A549 (cell line): ENCODE results near the gene NAXD. TPM values are rescaled to one million over a fixed set of nuclear protein-coding genes. Genes with fewer than 3 reads are reported as not detected.

Source experiments
- ATAC-seq, 2 experiments: fragments of 200-7000 bp in 1 of 2; fragments of >200 bp in 1 of 2; cut with Nextera tagmentation in 1 of 2; cut with Tn5 transposase in 1 of 2; 3 replicates each; pipeline versions ENCODE4 v1.8.0 to v1.9.1; 2018 to 2020; ENCODE audit warnings: mild to moderate bottlenecking in 1 of 2, moderate library complexity in 1 of 2
- CTCF ChIA-PET: fragments of 300-600 bp; sonication (Branson Sonifier 250); formaldehyde crosslinking; extraction: SDS; loops from one replicate; lab custom pipeline; 2021; ENCODE audit warnings: antibody characterized with exemption, inconsistent platforms; lab: Yijun Ruan, JAX
- POLR2A ChIA-PET: fragments of 350-600 bp; formaldehyde crosslinking; extraction: SDS; loops from one replicate; lab custom pipeline; 2021; ENCODE audit warnings: antibody characterized with exemption, inconsistent platforms; lab: Yijun Ruan, JAX
- DNase-seq, 2 experiments: peaks; one replicate each; pipeline versions ENCODE4 v3.0.0 to v3.0.0-alpha.2; 2011 to 2016; ENCODE audit warnings: low read depth in 1 of 2, low spot score in 1 of 2
- FAIRE-seq: peaks from 2 replicates; lab custom pipeline; 2011; peaks lifted over from hg19 to GRCh38; lab: Jason Lieb, UNC
- H3K27ac ChIP-seq, 2 experiments: fragments of >200 bp; sonication (Bioruptor Twin); formaldehyde crosslinking; 3 replicates each; pipeline ENCODE4 v1.5.1; 2016 to 2017
- H3K4me1 ChIP-seq: fragments of >200 bp; sonication (Bioruptor Twin); formaldehyde crosslinking; 3 replicates; pipeline ENCODE4 v1.6.1; 2016
- H3K4me2 ChIP-seq: fragments of >200 bp; sonication (Bioruptor Twin); formaldehyde crosslinking; 3 replicates; pipeline ENCODE4 v1.6.1; 2016
- H3K4me3 ChIP-seq: fragments of >200 bp; sonication (Bioruptor Twin); formaldehyde crosslinking; 3 replicates; pipeline ENCODE4 v1.5.1; 2016
- H3K9me3 ChIP-seq: fragments of >200 bp; sonication (Bioruptor Twin); formaldehyde crosslinking; 3 replicates; pipeline ENCODE4 v1.6.1; 2016
- BCL3 ChIP-seq: fragments of >200 bp; sonication (Bioruptor Twin); formaldehyde crosslinking; IDR thresholded peaks from 3 replicates; pipeline ENCODE4 v1.6.1; 2016
- BHLHE40 ChIP-seq: IDR thresholded peaks from 2 replicates; pipeline ENCODE4 v1.6.1; 2012; ENCODE audit warnings: low read depth, low read length, inconsistent platforms
- CEBPB ChIP-seq, 2 experiments: fragments of >200 bp in 1 of 2; sonication (Bioruptor Twin) in 1 of 2; formaldehyde crosslinking in 1 of 2; IDR thresholded peaks; 2 replicates each; pipeline ENCODE4 v1.6.1; 2012 to 2016
- CHD2 ChIP-seq: fragments of 150-350 bp; IDR thresholded peaks from 2 replicates; pipeline ENCODE4 v1.6.1; 2014; ENCODE audit warnings: low read length; ENCODE audit not compliant: partially characterized antibody
- CTCF ChIP-seq: fragments of >200 bp; sonication (Bioruptor Twin); formaldehyde crosslinking; IDR thresholded peaks from 3 replicates; pipeline ENCODE4 v1.5.1; 2016
- ELK1 ChIP-seq: fragments of 150-350 bp; IDR thresholded peaks from 2 replicates; pipeline ENCODE4 v1.6.1; 2014; ENCODE audit warnings: low read depth, mild to moderate bottlenecking, low read length
- FOSB ChIP-seq: fragments of 250-450 bp; sonication (Bioruptor Pico); IDR thresholded peaks from 2 replicates; pipeline ENCODE4 v1.5.0; 2020; ENCODE audit warnings: mild to moderate bottlenecking, moderate library complexity
- FOXS1 ChIP-seq: fragments of 250-450 bp; sonication (Bioruptor Pico); IDR thresholded peaks from 2 replicates; pipeline ENCODE4 v1.5.0; 2020; ENCODE audit warnings: mild to moderate bottlenecking, moderate library complexity
- HEYL ChIP-seq: fragments of 250-450 bp; sonication (Bioruptor Pico); IDR thresholded peaks from 2 replicates; pipeline ENCODE4 v1.8.0; 2021; ENCODE audit warnings: mild to moderate bottlenecking, moderate library complexity
- HOXB13 ChIP-seq: fragments of 250-450 bp; sonication (Bioruptor Pico); IDR thresholded peaks from 2 replicates; pipeline ENCODE4 v1.5.0; 2020; ENCODE audit warnings: low read depth, mild to moderate bottlenecking, moderate library complexity
- JUNB ChIP-seq: fragments of >200 bp; sonication (Bioruptor Twin); formaldehyde crosslinking; IDR thresholded peaks from 2 replicates; pipeline ENCODE4 v1.6.1; 2016
- KDM1A ChIP-seq: fragments of 200-600 bp; sonication (generic); IDR thresholded peaks from 2 replicates; pipeline ENCODE4 v1.6.1; 2016; ENCODE audit warnings: low read depth, mild to moderate bottlenecking
- MAZ ChIP-seq: fragments of 150-350 bp; IDR thresholded peaks from 2 replicates; pipeline ENCODE4 v1.6.1; 2014; ENCODE audit warnings: antibody characterized with exemption, low read depth, low read length, borderline replicate concordance
- NFE2L2 ChIP-seq: fragments of 150-350 bp; conservative IDR thresholded peaks from 2 replicates; pipeline ENCODE4 v1.6.1; 2014; ENCODE audit warnings: low read length
- NR3C1 ChIP-seq: fragments of >200 bp; sonication (Bioruptor Twin); formaldehyde crosslinking; IDR thresholded peaks from 3 replicates; pipeline ENCODE4 v1.6.1; 2017
- POLR2AphosphoS2 ChIP-seq: conservative IDR thresholded peaks from 2 replicates; pipeline ENCODE4 v1.6.1; 2012; ENCODE audit warnings: low read length, improper control_type of control experiment, inconsistent platforms
- RAD21 ChIP-seq, 2 experiments: fragments of >200 bp in 1 of 2; sonication (Bioruptor Twin) in 1 of 2; formaldehyde crosslinking in 1 of 2; IDR thresholded peaks in 1 of 2; conservative IDR thresholded peaks in 1 of 2; 2 replicates in 1 of 2; 3 replicates in 1 of 2; pipeline ENCODE4 v1.6.1; 2012 to 2018; ENCODE audit warnings: inconsistent platforms in 1 of 2
- RCOR1 ChIP-seq: fragments of 150-350 bp; IDR thresholded peaks from 2 replicates; pipeline ENCODE4 v1.6.1; 2014; ENCODE audit warnings: antibody characterized with exemption, low read length, low read depth
- RNF2 ChIP-seq: fragments of 200-600 bp; sonication (generic); IDR thresholded peaks from 2 replicates; pipeline ENCODE4 v1.6.1; 2016; ENCODE audit warnings: low read depth, mild to moderate bottlenecking, antibody characterized with exemption, moderate library complexity, borderline replicate concordance
- SMC3 ChIP-seq: fragments of >200 bp; sonication (Bioruptor Twin); formaldehyde crosslinking; IDR thresholded peaks from 3 replicates; pipeline ENCODE4 v1.6.1; 2018; ENCODE audit warnings: inconsistent platforms
- TFCP2L1 ChIP-seq: fragments of 250-450 bp; sonication (Bioruptor Pico); IDR thresholded peaks from 2 replicates; pipeline ENCODE4 v1.5.0; 2021; ENCODE audit warnings: mild to moderate bottlenecking
- ZSCAN20 ChIP-seq: fragments of 250-450 bp; sonication (Bioruptor Pico); IDR thresholded peaks from 2 replicates; pipeline ENCODE4 v1.8.0; 2022; ENCODE audit warnings: mild to moderate bottlenecking, moderate library complexity
- WGBS: methylation state at CpG from one replicate; pipeline ENCODE4 v1.1.6; 2017; ENCODE audit errors: missing lambda C conversion rate; 5-methylcytosine and 5-hydroxymethylcytosine counted together
- polyA plus RNA-seq, 4 experiments: library from polyadenylated mRNA; depleted of rRNA in 3 of 4; stranded (reverse); fragments of >200 nt; fragmentation: RNase III in 1 of 4; extraction: RNeasy Plus Mini Kit Qiagen cat#74134 plus additional on column Dnase treatment in 1 of 4; gene quantifications; 2 replicates in 3 of 4; 3 replicates in 1 of 4; pipeline ENCODE4 v1.2.3, GENCODE V29; 2011 to 2017
- TF ChIP-seq, protein P1 (sequence below): IDR thresholded peaks from 2 replicates; pipeline ENCODE4 v1.6.1; 2012; ENCODE audit warnings: low read depth, borderline replicate concordance
- TF ChIP-seq, protein P2 (sequence below): fragments of 250-450 bp; sonication (Bioruptor Pico); IDR thresholded peaks from 2 replicates; pipeline ENCODE4 v1.5.0; 2020; ENCODE audit warnings: low read depth, mild to moderate bottlenecking, moderate library complexity
- TF ChIP-seq, protein P3 (sequence below): fragments of 200-600 bp; sonication (generic); IDR thresholded peaks from 2 replicates; pipeline ENCODE4 v1.6.1; 2016; ENCODE audit warnings: antibody characterized with exemption, mild to moderate bottlenecking, moderate library complexity
- TF ChIP-seq, protein P4 (sequence below): IDR thresholded peaks from 2 replicates; pipeline ENCODE4 v1.6.1; 2012

The NAXD gene
- polyA plus RNA-seq, 2 of the 4 experiments (the other 2 are of a cell fraction): 14.2 to 19.0 TPM

GRCh38 chr13:110662777-110663443, 47.6 kb downstream of the NAXD start:
- Histone ChIP-seq H3K4me3 (no peak overlapping the region), H3K9me3 (no peaks in the 10 kb centered on the region; the same call in 2 of the 3 replicates), H3K4me2 (no peak overlapping the region), H3K4me1 (no peaks in the 10 kb centered on the region), H3K27ac (no peak overlapping the region)
- DNase-seq (no peak), ATAC-seq (no peak), FAIRE-seq (no peak)
- WGBS: 95% methylated on average over 16 of the region's 16 CpGs
- CTCF ChIA-PET: interaction anchor here (1.5 kb wide), 2 partner anchors 15 to 20 kb away, joined by 4 read pairs; no protein-coding TSS in a partner anchor
- POLR2A ChIA-PET: no interaction called here
- TF ChIP-seq JUNB (no peak), BHLHE40 (no peak), KDM1A (no peak), ELK1 (no peak), MAZ (no peak), RCOR1 (no peak), RAD21 (conservative IDR thresholded peaks at IDR 0.05 in 1 of 2, IDR thresholded peaks at IDR 0.05 in 1 of 2) (no peak), NR3C1 (no peak), TFCP2L1 (CRISPR knock-in tag) (no peak), FOSB (CRISPR knock-in tag) (no peak), RNF2 (no peak), HEYL (no peak)
- TF ChIP-seq, protein P1, sequence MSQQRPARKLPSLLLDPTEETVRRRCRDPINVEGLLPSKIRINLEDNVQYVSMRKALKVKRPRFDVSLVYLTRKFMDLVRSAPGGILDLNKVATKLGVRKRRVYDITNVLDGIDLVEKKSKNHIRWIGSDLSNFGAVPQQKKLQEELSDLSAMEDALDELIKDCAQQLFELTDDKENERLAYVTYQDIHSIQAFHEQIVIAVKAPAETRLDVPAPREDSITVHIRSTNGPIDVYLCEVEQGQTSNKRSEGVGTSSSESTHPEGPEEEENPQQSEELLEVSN: no peak

GRCh38 chr13:110663491-110663890, 48.1 kb downstream of the NAXD start:
- H3K9me3 ChIP-seq: no peaks in the 10 kb centered on the region; the same call in 2 of the 3 replicates
- no peak overlapping the region for H3K27ac ChIP-seq
- CTCF ChIA-PET: interaction anchor here (1.5 kb wide), 2 partner anchors 15 to 19 kb away, joined by 4 read pairs; no protein-coding TSS in a partner anchor
- POLR2A ChIA-PET: no interaction called here
- 91% methylated on average over 6 of the region's 7 CpGs for WGBS
- no peak overlapping the region for H3K4me2 ChIP-seq
- DNase-seq (no peak), ATAC-seq (no peak), FAIRE-seq (no peak)
- no peak overlapping the region for H3K4me3 ChIP-seq
- H3K4me1 ChIP-seq: no peaks in the 10 kb centered on the region
- TF ChIP-seq, protein P2, sequence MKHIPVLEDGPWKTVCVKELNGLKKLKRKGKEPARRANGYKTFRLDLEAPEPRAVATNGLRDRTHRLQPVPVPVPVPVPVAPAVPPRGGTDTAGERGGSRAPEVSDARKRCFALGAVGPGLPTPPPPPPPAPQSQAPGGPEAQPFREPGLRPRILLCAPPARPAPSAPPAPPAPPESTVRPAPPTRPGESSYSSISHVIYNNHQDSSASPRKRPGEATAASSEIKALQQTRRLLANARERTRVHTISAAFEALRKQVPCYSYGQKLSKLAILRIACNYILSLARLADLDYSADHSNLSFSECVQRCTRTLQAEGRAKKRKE (CRISPR knock-in tag): no peak
- TF ChIP-seq CTCF (no peak), CHD2 (no peak), BCL3 (no peak), KDM1A (no peak), NFE2L2 (no peak), MAZ (no peak), HOXB13 (no peak), RNF2 (no peak), POLR2AphosphoS2 (no peak), HEYL (no peak), FOXS1 (CRISPR knock-in tag) (no peak), SMC3 (no peak), CEBPB (IDR thresholded peaks at IDR 0.05) (no peak), RCOR1 (no peak), TFCP2L1 (CRISPR knock-in tag) (no peak), ZSCAN20 (no peak)
- TF ChIP-seq, protein P3, sequence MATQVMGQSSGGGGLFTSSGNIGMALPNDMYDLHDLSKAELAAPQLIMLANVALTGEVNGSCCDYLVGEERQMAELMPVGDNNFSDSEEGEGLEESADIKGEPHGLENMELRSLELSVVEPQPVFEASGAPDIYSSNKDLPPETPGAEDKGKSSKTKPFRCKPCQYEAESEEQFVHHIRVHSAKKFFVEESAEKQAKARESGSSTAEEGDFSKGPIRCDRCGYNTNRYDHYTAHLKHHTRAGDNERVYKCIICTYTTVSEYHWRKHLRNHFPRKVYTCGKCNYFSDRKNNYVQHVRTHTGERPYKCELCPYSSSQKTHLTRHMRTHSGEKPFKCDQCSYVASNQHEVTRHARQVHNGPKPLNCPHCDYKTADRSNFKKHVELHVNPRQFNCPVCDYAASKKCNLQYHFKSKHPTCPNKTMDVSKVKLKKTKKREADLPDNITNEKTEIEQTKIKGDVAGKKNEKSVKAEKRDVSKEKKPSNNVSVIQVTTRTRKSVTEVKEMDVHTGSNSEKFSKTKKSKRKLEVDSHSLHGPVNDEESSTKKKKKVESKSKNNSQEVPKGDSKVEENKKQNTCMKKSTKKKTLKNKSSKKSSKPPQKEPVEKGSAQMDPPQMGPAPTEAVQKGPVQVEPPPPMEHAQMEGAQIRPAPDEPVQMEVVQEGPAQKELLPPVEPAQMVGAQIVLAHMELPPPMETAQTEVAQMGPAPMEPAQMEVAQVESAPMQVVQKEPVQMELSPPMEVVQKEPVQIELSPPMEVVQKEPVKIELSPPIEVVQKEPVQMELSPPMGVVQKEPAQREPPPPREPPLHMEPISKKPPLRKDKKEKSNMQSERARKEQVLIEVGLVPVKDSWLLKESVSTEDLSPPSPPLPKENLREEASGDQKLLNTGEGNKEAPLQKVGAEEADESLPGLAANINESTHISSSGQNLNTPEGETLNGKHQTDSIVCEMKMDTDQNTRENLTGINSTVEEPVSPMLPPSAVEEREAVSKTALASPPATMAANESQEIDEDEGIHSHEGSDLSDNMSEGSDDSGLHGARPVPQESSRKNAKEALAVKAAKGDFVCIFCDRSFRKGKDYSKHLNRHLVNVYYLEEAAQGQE: no peak
- TF ChIP-seq, protein P4, sequence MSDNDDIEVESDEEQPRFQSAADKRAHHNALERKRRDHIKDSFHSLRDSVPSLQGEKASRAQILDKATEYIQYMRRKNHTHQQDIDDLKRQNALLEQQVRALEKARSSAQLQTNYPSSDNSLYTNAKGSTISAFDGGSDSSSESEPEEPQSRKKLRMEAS: no peak
